NAMALWA (cell line): ENCODE measurements around the gene FAF1.
"Not testable (repeated sequence)": the region's sequence is repeated elsewhere in the genome, so short reads cannot be mapped to it uniquely, and the experiment has no call there.

Source experiments
- DNase-seq: peaks from one replicate; pipeline ENCODE4 v3.0.0-alpha.2; 2015; ENCODE audit warnings: low spot score

Gene FAF1

GRCh38 chr1:50775740-50776139, 184.3 kb downstream of the FAF1 start:
- no peak for DNase-seq

DNA sequence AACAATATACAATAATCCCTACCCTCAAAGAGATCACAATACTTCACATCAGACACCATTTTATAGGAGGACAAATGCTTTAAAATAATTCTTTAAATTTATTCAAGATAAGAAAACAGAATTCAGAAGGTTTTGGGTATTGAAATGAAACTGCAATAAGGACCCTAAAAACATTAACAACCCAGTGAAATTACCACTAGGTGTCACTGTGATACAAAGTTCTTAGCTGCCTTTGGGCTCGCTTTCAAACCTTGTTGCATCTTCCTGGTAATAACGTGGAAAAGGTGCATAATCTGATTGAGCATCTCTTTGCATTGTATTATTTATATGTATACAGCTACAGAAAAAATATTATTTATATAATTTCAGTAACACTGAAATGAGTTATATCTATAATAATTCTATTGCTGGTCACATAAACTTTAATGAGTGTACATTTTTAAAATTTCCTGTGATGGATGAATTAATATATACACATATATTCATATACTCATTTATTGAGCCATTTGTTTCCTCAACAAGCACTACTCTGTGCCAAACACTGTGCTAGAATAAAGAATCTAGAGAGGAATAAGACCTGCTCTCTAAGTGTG, 185.2 kb downstream of the FAF1 start:
- DNase-seq, result peak; percentile 78

DNA sequence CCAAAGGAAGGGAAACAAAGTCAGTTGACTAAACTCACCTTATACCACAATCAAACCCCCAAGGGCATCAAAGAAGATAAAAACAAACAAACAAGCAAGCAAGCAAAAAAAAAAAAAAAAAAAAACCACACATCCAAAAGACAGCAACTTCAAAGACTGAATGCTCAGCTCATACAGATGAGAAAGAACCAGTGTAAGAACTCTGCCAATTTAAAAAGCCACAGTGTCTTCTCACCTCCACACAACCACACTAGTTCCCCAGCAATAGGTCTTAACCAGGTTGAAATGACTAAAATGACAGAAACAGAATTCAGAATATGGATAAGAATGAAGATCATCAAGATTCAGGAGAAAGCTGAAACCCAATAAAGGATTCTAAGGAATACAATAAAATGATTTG, 193.4 kb downstream of the FAF1 start:
- no peak for DNase-seq

- not testable (repeated sequence) for DNase-seq
These were observed 203.5 kb downstream of the FAF1 start for GRCh38 chr1:50756543-50756942.

- not testable (repeated sequence) for DNase-seq
These were observed 205.3 kb downstream of the FAF1 start for GRCh38 chr1:50754764-50755163.

GRCh38 chr1:50750021-50750619, 209.9 kb downstream of the FAF1 start:
- DNase-seq, result peak; percentile 56

DNA sequence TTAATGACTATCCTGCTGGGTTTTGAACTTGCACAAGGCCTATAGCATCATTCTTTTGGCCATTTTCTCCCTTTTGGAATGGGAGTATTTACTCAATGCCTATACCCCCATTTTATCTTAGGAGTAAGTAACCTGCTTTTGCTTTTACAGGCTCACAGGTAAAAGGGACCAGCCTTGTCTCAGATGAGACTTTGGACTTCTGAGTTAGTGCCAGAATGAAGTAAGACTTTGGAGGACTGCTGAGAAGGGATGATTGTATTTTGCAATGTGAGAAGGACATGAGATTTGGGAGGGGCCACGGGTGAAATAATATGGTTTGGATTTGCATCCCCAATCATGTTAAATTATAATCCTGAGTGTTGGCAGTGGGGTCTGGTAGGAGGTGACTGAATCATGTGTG, 212.7 kb downstream of the FAF1 start:
- no peak for DNase-seq

DNA sequence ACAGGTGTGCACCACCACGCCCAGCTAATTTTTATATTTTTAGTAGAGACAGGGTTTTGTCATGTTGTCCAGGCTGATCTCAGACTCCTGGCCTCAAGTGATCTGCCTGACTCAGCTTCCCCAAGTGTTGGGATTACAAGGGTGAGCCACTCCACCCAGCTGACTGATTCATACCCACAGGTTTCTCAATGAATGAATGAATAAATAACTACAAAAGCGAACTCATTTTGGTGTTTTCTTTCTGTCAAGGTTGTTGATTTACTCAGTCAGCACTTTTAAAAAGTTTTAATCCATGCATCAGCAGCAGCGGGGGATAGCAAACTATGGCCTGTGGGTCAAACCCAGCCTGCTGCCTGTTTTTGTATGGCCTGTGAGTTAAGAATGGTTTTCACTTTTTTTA, 217.5 kb downstream of the FAF1 start:
- no peak for DNase-seq

DNA sequence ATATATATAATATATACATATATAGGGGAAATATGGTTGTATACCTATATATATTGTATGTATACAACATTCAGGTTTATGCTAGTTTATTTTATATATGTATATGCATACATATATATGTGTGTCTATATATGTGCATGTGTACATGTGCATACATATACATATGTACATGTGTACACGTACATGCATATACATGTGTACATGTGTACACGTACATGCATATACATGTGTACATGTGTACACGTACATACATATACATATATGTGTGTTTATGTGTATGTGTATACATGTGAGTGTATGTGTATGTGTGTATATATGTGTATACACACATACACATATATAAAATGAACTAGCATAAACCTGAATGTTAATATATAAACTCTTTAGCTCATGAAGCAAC, 220.9 kb downstream of the FAF1 start:
- no peak for DNase-seq

- peak; percentile 61 for DNase-seq
These were observed 224.6 kb downstream of the FAF1 start for GRCh38 chr1:50735443-50735842.

GRCh38 chr1:50727578-50727977, 232.5 kb downstream of the FAF1 start:
- DNase-seq, result not testable (repeated sequence)

DNA sequence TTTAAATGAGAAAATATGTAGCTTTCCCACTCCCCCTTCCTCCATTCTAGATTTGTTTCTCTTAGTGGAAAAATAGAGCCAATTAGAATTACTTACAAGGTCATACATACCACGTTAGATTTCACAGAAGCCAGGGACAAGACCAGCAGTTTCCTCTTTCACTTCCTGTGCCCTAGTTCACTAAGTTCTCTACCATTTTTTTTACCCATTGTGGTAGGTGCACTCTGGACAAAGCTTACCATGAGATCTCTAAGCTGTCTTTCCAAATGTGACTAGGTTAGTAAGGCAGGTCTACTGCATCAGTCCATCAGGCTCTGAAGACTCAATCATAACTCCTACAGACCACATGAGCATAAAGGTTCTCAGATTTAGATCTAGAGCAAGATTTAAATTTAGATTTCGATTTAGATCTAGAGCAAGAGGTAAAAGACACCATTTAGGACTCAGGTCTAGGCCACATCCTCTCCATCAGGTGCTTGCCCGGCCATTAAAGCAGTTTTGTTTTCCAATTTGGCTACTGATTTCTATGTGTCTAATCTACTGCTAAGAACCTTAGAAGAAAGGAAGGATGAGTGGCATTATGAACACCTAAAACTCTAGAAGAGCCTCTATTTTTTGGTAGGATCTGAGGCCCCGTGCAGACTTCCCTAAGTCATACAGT, 235.3 kb downstream of the FAF1 start:
- peak; percentile 71 for DNase-seq

- no peak for DNase-seq
These were observed 239.5 kb downstream of the FAF1 start for GRCh38 chr1:50720457-50721053.

DNA sequence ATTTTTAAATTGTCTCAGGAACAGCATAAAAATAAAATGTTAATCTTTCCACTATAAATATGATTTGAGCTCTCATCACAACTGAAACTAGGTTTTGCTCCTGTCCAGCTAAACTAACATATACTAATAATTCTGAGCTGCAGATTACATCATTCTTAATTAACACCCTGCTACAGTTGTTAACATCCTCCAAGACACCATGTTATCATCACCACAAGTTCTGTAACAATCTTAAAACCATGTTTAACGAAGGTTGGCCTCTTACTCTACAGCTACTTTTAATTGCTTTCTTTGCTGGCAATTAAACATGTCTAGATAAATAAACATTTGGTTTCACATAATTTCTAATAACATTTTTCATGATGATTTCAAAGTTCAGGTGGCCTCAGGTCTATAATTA, 240.9 kb downstream of the FAF1 start:
- DNase-seq, result no peak

DNA sequence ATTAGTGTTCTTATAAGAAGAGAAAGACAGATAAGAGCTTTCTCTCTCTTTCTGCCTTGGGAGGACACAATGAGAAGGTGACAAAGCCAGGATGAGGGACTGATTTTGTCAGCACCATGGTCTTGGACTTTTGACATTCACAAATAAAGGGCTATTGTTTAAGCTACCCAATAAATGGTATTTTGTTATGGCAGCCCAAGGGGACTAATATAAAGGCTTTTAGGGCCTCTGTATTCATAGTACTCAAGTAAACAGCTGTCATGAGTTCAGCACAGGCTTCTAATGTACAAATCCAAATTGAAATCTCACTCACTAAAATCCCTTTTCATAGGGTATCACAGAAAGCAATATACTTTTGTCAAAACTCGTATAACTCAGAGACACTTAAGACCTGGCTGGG, 242.7 kb downstream of the FAF1 start:
- DNase-seq, result no peak

DNA sequence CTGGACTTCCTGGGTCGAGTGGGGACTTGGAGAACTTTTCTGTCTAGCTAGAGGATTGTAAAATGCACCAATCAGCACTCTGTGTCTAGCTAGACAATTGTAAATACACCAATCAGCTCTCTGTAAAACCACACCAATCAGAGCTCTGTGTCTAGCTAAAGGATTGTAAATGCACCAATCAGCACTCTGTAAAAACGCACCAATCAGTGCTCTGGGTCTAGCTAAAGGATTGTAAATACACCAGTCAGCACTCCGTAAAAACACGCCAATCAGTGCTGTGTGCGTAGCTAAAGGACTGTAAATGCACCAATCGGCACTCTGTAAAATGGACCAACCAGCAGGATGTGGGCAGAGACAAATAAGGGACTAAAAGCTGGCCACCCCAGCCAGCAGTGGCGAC, 243.6 kb downstream of the FAF1 start:
- peak; percentile 10 for DNase-seq

DNA sequence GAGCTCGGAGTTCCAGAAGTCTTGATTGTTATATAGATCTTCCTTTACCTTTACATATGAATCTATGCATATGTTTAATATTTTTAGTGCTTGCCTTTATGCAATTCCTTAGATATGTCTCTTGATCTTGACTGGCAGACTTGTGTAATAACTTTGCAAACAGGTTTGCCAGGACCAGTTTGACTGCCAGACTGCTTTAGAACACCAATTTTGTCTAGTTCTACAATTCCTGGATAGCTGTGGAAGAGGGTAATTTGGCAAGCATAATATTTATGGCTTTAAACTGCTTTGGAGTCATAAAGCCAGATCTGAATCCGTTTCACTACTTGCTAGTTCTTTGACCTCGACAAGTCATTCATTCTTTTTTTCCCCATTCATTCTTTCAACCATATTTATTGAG, 250.0 kb downstream of the FAF1 start:
- DNase-seq, result no peak

GRCh38 chr1:50707824-50708223, 252.2 kb downstream of the FAF1 start:
- DNase-seq, result no peak

GRCh38 chr1:50705699-50706098, 254.4 kb downstream of the FAF1 start:
- DNase-seq, result no peak

DNA sequence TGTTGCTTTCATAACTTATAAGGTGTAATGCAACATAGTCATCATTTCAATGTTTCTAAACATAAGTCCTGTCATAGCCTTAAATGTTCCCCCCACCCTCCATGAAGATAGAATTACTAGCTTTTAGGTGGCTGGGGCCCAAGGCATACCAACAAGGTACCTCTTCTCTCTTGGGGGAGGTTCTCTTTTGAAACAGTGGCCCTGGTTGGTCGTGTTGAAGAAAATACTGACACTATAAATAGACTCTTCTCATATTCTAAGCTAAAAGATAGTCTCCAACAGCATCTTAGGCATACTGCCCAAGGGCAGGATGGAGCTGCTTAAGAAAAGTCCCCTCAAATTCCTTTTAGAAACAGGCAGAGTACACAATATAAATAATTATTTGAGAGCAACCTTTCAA, 255.0 kb downstream of the FAF1 start:
- no peak for DNase-seq

DNA sequence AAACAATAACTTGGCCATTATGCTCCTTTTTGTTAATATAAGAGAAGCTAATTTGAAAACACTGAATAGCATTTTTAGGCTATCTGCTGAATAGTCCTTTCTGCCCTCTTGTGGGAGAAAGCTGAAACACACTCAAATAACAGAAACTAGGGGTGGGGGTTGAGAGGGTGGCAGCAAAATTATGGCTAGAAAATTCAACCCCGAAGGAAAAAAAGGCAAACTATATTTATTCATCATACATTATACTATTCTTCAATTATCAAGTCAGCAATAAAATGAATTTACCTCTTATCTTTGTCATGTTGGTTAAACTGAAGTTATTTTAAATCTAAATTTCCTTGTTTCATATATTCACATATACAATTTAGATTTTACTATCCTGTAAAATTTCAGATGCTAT, 255.9 kb downstream of the FAF1 start:
- peak; percentile 72 for DNase-seq

DNA sequence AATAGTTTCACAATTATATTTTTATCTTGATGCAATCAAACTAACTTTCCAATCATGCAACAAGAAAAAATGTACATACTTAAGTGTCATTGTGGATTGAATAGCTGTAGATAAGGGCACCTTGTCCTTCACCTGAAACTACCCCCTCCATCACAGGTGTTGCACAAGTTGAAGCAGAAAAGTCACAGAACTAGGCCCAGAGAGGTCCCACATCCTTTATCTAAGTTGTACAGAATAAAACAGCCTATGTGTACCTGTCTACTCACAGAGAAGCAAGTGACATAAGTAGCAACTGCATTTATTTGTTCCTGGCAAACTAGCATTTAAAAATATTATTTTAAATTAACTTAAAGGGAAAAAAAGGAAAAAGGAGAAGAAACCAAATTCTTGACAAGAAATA, 256.8 kb downstream of the FAF1 start:
- no peak for DNase-seq

DNA sequence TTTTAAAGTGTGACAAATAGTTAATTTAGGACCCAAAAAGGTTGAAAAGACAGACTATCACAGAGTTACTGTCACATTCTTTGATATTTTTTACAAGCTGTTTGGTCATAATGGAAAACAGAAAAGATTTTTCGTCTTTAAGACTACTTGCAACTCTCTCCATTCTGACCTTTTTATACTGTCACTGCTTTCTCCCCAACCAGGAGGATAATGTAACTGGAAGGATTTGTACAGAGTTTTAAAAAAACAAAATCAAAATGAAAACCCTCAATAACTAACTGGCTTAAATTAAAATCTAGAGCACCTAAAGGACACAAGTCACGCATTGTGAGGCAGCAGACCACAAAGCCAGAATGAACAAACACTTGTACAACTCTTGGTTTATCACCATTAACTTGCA, 257.7 kb downstream of the FAF1 start:
- DNase-seq, result no peak
